Measurements from ENCODE around the gene KCNG2.

KCNG2 gene

DNA sequence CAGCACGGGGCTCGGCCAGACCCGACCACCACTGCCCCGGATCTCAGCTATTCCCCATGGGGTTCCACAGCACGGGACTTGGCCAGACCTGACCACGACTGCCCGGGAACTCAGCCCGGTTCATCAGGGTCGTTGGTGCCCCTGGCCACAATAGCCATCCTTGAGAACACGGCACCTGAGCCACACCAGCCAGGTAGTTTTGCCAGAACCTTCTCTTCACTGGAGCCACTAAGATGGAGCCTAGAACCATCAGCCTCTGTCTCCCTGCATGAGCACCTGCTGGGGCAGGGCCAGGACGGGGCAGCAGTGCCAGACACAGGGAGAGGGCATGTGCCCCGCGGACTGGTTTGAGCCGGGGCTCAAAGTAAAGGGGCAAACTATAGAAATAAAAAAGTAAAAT, 11.4 kb upstream of the KCNG2 start:
- no peak for FAIRE-seq

DNA sequence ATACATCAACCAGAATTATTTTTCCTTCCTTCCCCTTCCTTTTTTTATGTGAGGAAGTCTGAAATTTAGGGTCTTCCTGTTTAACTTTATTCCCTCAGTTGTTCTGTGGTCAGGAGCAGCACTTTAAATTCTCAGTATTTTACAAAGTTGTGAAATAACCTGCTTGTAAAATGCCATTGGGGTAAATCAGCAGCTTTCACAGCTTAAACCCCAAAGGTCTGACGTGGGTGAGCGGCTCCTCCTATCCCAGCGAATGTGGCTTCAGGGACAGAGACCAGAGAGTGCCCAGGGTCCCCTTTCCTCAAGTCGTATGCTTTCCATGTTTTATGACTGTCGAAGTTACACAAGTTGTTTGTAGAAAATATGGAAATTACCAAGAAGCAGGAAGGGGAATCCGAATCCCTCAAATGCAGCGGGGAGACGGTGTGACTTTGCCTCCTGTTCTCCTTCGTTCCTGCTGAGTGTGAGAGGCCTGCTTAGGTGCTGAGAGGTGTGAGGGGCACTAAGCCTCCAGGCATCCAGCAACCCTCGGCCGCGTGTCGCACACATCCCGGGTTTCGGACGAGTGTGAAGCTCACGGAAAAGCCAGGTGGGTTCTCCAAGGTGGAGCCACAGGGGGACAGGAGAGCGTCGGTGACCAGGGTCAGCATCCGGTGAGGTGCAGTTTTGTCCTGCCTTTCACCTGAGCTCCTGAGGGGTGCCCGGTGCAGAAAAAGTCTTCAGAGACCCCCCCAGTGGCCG, 10.8 kb upstream of the KCNG2 start:
- no peak for FAIRE-seq

DNA sequence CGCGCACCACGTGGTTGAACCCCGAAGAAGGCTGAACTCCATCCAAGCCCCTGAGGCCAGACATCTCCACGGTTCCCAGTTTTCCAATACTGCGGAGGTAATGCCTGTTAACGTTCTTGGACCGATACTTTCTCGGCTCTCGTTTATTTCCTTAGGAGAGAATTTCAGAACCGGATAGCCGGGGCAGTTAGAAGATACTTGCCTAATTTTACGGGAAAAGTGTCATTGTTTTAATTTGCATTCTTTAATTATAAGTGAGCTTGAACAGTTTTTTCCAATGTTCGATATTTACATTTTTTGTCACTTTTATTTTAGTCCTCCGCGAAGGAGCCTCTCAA, 10.2 kb upstream of the KCNG2 start:
- FAIRE-seq = no peak

DNA sequence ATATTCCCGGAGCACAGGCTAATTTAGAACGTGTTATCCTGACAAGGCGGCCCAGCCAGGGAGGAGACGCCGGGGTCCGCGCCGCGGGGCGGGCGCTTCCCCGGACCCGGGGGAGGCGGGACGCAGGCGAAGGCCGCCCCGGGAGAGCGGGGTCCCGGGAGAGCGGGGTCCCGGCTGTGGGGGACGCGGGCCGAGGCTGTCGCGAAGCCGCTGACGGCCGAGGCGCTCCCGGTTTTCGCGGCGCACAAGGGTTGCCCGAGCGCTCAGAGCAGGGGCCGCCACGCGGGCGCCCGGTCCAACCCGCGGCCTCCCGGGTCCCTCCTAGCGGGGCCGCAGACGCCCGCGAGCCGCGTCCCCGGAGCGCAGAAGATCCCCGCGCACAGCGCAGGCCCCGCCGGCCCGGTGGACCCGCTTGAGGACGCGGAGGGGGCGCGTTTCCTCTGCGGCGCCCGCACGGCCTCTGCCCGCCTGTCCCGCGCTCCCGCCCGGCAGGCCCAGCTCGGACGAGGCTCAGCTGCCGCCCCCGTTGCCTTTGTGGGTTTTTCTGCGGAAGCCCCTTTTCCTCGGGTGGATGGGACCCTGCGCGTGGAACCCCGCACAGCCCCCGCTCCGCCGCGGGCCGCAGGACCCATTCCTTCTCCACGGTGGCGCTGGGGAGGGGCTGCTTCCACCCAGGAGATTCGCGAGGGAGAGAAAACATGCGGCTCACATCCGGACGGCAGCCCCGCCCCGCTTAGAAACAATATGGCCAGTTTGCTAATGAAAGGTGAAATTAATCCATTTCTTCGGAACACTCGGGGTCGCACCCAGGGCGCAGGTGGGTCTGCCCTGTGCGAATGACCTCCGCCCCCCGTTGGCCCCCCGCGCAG, 9.6 kb upstream of the KCNG2 start:
- FAIRE-seq = no peak

DNA sequence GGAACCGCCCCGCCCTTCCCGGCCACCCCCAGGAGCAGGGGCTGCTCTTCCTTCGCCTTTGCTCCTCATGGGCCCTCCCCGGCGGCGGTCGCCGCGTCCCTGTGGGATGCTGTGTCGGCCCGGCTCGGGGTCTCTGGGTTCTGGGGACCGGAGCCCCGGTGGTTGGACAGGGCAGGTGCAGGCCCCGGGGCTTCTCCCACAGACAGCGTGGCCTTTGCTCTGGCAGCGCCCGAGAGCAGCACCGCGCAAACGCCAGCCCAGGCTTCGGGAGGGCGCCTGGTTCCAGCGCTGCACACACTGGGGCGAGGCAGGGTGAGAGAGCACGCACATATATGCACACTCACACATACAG, 9.0 kb upstream of the KCNG2 start:
- FAIRE-seq = no peak

DNA sequence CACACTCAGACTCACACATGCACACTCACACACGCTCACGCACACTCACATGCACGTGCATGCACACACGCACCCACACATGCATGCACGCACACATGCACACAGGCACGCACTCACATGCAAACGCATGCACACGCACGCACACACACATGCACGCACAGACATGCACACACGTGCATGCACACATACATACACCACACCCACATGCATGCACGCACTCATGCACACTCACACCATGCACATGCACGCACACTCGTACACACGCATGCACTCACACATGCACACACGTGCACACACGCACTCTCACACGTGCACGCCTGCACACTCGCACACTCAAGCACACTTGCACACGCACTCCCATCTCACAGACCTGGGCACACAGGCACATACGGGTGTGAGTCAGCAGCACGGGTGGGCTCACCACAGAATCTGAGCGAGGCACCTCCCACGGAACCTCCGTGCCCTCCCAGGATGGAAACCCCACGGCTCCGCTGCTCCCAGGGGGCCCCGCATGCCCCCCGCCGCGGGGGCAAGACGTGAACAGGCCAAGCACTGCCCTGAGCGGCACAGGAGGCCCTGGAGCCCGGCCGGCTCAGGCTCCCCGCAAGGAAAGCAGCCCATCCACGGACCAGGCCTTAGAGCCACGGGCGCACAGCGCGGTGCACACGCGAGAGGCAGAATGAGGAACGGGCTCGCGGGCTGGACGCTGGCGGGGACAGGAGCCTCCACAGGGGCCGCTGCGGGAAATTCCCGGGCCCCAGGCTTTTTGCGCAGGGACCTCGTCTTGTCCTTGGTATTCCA, 8.4 kb upstream of the KCNG2 start:
- no peak for FAIRE-seq

DNA sequence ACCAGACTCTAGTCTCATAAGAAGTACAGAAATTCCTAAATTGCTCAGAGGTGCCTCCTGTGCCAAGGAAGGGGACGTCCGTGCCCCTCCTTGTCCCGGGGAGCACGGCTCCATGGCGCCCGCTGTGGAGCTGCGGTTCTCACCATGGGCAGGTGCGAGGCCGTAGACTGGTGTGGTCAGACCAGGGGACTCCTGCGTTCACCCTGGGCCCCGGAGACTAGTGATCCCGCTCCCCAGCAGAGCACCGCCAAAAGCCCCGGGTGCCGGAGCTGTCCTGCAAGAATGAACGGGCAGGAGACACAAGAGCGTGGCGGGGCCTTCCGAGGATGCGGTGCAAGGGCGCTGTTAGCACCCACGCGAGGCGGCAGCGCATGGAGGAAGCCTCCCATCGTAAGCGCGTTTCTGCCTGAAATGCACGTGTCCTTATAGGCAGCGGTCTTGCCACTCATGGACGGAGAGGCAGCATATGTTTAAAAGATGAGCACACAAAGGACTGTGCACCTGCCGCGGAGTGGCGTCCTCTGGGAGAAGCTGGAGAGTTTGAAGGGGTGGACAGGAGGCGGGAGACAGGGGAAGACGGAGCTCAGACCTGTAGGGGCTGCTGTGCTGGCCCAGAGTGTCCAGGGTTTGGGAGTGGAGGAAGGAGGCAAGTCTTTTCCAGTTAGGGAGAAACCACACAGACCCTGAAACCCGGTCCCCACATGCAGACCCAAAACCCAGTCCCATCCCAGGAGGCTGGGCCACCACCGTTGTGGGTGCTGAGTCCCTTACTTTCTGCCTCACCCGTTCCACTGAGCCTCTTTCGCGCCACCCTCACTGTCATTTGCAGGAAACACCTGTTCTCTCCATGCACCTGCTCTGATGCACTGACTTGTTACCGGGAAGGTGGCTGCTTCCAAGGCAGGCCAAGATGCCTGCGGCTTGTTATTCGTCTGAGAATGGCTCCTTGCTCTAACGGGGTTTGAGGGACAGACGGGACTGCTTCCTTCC, 7.5 kb upstream of the KCNG2 start:
- no peak for FAIRE-seq

DNA sequence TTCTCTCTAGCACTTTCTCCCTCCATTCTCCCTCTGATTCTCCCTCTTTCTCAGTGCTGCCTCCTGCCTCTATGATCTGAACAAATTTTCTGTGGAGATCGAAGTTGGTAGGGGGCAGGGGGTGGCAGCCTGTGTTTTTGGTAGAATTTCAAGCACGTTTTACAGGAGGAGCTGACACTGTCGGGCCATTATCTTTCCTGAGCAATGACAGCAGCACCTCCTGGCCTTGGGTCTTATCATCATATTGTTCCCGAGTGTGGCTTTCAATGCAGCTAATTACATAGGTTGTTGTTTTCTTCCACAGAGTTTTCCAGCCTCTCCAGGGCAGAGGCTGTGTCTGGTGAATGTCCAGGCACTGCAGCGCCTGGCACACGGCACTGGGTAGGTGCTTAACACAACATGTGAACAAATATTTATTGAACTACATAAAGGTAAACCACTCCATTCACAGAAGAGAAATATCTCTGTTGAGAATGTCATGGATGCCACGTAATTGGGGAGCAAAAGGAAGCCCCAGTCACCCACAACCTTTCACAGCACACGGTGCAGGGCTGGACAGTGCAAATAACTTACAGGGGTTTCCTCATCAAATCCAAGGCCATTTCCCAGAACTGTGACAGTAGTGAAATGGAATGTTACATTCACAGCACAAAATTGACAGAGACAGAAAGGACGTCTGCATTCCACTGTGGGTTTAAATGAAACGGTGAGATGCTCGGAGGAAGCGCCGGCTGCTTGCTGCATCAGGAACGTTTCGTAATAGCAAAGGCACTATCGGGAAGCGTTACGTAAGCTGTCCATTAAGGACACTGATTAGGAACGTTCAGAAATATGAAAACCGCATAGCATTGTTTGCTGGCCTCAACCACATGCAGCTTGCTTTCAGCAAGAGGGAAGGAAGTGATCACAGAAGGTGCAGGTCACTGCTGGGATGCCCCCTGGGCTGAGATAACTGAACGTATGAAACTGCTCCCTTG, 6.5 kb upstream of the KCNG2 start:
- no peak for FAIRE-seq

DNA sequence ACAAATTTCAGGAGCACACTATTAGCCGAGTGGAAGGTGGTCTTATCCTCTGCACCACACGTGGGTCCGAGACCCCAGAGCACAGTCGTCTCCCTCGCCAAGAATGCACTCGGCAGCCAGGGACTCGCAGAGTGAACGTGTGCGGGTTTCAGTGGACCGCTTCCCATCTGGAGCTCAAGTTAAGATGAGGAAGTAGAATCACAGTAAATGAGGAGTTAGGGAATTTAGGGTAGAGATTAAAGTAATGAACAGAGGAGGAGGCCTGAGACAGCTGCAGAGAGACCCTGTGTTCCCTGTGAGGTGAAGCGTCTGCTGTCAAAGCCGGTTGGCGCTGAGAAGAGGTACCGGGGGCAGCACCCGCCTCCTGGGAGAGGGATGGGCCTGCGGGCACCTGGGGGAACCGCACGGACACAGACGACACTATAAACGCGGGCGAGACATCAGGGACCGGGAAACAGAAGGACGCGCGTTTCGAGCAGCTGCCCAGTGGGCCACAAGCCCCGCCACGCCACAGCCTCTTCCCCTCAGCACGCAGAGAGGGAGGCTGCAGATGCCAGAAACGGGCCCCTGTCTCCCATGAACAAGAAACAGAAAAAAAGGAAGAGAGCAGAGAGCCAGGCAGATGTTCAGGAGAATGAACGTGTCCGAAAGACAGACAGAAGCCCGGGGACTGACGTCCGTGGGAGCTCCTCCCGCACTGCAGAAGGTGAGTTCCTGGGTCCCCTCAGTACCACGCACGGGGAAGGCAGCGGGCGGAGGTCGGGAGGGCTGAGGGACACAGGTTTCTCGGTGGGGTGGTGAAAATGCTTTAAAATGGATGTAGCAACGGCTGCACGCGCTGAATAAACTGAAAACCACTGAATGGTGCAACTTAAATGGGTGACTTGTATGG, 5.4 kb upstream of the KCNG2 start:
- no peak for FAIRE-seq

DNA sequence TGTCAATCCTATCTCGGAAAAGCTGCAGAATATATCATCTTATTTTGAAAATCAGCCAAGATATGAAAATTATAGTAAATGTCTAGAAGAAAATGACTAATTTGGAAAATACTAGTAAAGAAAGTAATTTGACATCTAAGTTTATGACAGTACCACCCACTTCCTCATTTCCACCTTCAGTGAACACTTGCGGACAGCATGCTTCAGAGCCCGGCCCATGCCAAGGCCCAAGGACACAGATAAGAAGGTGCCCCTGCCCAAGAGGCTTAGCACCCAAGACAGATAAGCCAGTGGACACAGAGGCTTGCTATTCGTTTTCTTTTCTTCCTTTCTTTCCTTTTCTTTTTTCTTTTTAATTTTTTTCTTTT, 4.8 kb upstream of the KCNG2 start:
- FAIRE-seq = no peak

DNA sequence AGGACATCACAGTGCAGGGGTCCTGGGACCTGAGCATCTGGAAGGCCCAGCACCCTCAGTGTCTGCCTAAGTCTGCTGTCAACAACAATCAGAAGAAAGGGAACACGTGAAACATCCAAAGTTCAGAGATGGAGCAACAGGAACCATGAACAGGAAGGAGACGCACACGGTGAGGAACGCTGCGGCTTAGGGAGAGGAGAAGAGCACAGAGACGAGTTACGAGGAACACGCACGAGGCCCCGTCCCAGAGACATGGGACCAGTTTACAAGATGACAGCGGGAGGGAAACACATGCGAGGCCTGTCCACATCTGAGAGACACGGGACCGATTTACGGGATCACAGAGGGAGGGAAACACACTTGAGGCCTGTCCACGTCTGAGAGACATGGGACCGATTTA, 2.9 kb upstream of the KCNG2 start:
- FAIRE-seq = no peak

DNA sequence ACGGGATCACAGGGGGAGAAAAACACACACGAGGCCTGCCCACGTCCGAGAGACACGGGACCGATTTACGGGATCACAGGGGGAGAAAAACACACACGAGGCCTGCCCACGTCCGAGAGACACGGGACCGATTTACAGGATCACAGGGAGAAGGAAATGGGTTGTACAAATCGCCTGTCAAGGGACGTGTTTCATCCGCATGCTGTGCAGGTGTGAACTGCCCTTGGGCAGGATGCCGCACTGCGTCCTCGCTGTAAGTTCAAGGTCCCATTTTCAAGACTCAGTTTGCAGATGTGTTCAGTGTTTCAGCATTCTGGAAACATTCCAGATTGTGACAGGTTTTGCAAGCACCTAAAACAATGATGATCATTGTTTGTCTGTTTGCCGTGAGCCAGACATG, 2.3 kb upstream of the KCNG2 start:
- no peak for FAIRE-seq

DNA sequence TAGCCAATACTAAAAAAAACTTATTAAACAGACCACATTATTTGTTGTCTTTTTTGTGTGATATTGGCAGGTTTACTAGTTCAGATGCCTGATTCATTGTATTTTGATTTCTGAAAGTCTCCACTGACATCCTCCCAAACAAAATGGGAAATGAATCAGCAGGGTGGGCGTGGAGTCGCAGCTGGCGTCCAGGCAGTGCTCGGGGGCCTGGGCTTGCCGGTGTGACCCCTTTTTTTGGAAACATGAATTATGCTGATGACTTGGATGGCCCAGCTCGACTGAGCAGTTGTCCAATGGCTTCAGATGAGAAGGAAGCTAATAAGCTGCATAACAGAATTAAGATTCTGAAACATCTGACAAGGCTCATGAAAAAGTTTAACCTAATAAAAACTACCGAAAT, 1.7 kb upstream of the KCNG2 start:
- FAIRE-seq = no peak

DNA sequence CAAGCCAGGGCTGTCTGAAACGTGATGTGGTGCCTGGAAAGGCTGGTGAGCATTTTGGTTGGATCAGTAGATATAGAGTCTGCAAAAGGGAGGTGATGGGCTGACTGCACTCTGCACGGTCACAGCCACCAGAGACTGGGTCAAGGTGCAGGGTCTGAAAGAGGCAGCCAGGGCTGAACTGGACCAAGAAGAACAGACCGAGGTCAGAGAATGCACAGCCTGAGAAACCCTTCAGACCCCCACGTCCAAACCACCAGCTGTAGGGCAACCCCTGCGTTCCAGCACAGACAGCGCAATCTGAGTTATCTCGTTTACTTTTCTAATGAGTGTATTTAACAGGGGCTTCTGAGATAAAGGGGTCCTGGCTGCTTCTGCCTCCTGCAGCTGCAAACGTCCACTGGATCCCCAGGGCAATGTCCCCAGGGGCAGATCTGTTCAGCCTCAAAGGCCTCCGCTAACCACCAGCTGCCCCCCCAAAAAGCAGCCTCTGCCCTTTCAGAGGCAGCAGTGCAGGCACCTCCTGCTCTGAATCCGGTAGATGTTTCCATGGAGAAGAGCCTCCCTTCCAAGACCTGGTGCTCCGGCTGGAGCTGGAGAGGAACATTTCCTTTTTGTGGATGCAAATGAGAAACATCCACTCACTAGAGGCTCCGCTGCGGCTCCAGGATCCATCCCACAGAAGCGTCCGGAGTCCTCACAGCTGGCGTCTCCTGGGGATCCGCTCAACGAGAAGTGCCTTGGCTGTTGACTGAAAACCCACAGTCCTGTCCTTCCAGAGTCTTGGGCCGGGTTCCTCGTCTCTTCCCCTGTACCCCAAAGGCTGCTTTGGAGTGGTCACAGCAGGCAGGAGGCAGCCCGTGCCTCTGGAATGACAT, 970 bp upstream of the KCNG2 start:
- FAIRE-seq = no peak

DNA sequence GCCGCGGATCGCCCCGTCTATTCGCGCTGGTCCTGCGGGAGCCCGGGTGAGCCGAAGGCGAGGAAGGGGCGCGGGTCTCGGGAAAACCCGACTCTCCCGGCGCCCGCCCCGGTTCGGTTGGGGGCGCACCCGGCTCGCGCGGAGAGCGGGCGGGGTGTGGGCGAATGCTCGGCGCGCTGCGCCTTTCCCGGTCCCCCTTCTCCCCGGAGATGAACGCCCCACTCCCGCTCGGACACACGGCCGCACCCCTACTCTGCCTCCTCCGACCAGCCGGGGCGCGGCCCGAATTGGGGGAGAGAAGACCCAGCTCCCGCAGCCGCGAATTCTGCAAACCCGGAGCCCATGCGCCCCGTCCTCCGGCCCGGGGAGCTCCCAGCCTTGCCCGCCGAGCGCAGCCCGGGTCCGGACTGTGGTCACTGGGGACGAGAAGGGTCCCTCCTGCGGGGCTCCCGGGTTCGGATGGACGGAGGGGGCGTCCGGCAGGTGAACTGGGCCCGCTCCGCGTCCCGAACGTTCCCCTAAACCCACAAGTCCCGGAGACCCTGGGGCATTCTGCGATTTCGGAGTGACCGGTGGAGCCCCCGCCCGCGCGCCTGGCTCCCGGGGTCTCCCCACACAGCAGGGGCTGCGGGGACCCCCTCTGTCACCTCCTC, 734 bp downstream of the KCNG2 start:
- no peak for FAIRE-seq

DNA sequence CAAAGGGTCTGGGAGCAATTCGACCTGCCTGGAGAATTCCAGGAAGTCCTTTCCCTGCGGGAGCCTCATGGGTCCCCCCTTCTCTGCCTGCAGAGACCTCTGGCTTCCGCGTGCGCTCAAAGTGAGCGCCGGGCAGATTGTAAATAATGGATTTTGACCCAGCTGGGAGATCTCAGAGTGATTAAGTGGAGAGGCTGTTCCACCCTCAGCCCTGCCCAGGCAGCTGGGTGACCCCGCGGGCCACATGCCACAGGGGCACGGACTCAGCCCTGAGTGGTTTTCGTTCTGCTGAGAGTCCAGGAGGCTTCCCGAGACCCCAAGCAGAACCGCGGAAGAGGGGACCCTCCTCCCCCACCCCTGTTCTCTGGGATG, 1.2 kb downstream of the KCNG2 start:
- FAIRE-seq = no peak

DNA sequence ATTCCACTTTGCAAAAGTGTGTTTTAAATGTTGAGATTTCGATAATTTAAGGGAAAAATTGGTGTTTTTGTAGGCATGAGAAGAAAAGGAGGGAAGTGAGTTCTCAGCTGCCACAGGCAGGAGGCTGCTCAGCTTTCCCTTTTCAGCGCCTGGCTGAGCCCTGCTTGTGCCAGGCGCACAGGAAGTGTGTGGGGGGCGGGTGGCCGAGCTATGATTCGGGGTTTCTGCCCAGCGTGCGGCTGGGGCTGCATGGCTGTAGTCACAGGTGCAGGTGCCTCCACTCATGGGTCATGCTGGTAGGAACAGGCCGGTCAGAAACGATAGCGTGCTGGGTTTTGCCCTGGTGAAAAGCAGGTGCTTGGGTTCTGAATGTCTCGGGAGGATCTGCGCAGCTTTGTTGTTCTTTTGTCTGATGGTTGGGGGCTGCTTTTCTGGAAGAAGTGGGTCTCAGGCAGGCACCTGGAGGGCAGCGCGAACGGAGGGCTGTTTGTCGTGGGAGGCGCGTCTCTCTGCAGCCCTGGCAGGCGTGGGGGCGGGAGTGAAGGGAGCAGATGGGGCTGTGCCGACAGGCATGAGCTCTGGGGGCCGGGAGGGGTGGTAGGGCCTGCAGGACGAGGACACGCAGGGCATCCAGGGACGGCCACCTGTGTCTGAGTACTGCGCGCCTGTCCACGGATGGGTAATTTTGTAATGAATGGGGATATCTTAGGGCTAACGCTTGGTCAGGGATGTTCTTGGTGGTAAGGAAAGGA, 2.1 kb downstream of the KCNG2 start:
- FAIRE-seq = no peak
